ENCODE measurements around the gene FKBP1B.

DNA sequence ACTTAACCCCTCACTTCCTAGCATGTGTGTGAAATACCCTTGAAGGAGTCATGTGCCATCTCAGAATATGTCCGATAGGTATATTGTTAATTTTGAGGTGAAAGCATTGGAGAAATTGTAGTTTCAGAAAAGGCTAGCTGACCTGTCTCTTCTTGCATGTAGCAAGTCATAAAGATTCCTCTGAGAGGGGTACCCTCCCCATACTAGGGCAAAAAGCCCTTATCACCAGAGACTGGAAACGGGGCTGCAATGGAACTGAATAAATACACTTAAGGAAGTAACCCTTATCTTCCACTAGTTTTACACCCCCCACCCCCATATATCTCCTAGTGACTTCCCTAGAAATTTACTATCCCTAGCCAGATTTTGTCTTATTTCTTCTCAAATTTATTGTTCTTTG, 28.3 kb downstream of the FKBP1B start:
- TF ChIP-seq, protein P1, sequence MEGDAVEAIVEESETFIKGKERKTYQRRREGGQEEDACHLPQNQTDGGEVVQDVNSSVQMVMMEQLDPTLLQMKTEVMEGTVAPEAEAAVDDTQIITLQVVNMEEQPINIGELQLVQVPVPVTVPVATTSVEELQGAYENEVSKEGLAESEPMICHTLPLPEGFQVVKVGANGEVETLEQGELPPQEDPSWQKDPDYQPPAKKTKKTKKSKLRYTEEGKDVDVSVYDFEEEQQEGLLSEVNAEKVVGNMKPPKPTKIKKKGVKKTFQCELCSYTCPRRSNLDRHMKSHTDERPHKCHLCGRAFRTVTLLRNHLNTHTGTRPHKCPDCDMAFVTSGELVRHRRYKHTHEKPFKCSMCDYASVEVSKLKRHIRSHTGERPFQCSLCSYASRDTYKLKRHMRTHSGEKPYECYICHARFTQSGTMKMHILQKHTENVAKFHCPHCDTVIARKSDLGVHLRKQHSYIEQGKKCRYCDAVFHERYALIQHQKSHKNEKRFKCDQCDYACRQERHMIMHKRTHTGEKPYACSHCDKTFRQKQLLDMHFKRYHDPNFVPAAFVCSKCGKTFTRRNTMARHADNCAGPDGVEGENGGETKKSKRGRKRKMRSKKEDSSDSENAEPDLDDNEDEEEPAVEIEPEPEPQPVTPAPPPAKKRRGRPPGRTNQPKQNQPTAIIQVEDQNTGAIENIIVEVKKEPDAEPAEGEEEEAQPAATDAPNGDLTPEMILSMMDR (IDR thresholded peaks at IDR 0.05; ENCODE audit: low read length): no peak
- no peak for TF ChIP-seq EZH2 (optimal IDR thresholded peaks at IDR 0.05; ENCODE audit: low read depth, low read length)
